Epithelial cell of proximal tubule (primary cell): Measurements from ENCODE around the gene CREB3L2. TPM values are rescaled to one million over a fixed set of nuclear protein-coding genes. Genes with fewer than 3 reads are reported as not detected.

Experiments
- DNase-seq: peaks from one replicate; pipeline ENCODE4 v3.0.0-alpha.2; 2011; ENCODE audit warnings: low read depth
- H3K4me3 ChIP-seq: 2 replicates; pipeline ENCODE4 v1.5.1; 2011; ENCODE audit warnings: low read depth, mild to moderate bottlenecking, low read length
- total RNA-seq: library from RNA; depleted of rRNA; stranded (reverse); fragments of >200 nt; gene quantifications from 2 replicates; pipeline ENCODE4 v1.2.3, GENCODE V29; 2015
- TF ChIP-seq, protein P1 (sequence below): conservative IDR thresholded peaks from 2 replicates; pipeline ENCODE4 v1.5.1; 2012; ENCODE audit warnings: low read depth, mild to moderate bottlenecking, low read length

CREB3L2 gene
- total RNA-seq, 1 donor from 2014 or later, result 18.3 TPM

- no peak overlapping the region for H3K4me3 ChIP-seq
- TF ChIP-seq, protein P1, sequence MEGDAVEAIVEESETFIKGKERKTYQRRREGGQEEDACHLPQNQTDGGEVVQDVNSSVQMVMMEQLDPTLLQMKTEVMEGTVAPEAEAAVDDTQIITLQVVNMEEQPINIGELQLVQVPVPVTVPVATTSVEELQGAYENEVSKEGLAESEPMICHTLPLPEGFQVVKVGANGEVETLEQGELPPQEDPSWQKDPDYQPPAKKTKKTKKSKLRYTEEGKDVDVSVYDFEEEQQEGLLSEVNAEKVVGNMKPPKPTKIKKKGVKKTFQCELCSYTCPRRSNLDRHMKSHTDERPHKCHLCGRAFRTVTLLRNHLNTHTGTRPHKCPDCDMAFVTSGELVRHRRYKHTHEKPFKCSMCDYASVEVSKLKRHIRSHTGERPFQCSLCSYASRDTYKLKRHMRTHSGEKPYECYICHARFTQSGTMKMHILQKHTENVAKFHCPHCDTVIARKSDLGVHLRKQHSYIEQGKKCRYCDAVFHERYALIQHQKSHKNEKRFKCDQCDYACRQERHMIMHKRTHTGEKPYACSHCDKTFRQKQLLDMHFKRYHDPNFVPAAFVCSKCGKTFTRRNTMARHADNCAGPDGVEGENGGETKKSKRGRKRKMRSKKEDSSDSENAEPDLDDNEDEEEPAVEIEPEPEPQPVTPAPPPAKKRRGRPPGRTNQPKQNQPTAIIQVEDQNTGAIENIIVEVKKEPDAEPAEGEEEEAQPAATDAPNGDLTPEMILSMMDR, result peak; percentile 15
Measured at GRCh38 chr7:137994216-137994615, 7.7 kb downstream of the CREB3L2 start.

DNA sequence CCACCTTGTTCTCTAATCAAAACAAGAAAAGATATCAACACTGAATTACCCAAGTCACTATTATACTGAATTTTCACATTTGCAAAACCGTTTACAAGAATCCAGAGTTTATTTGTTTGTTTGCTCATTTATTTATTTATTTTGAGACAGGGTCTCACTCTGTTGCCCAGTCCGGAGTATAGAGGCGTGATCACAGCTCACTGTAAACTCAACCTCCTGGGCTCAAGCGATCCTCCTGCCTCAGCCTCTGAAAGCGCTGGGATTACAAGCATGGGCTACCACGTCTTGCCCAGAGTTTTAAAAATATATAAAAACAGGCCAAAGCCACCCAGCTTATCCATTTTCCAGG lies 8.5 kb downstream of the CREB3L2 start:
- no peak overlapping the region for H3K4me3 ChIP-seq
- TF ChIP-seq, protein P1, result no peak

More at GRCh38 chr7:137994216-137994615, 7.7 kb downstream of the CREB3L2 start:
- DNase-seq, result peak; percentile 62

GRCh38 chr7:137992550-137993394 lies 9.1 kb downstream of the CREB3L2 start:
- TF ChIP-seq, protein P1, result no peak
- no peak for DNase-seq
- no peak overlapping the region for H3K4me3 ChIP-seq

More for the DNA sequence above, 8.5 kb downstream of the CREB3L2 start:
- DNase-seq, result no peak

GRCh38 chr7:137992104-137992549 lies 9.8 kb downstream of the CREB3L2 start:
- TF ChIP-seq, protein P1, result no peak
- no peak for DNase-seq
- no peak overlapping the region for H3K4me3 ChIP-seq

DNA sequence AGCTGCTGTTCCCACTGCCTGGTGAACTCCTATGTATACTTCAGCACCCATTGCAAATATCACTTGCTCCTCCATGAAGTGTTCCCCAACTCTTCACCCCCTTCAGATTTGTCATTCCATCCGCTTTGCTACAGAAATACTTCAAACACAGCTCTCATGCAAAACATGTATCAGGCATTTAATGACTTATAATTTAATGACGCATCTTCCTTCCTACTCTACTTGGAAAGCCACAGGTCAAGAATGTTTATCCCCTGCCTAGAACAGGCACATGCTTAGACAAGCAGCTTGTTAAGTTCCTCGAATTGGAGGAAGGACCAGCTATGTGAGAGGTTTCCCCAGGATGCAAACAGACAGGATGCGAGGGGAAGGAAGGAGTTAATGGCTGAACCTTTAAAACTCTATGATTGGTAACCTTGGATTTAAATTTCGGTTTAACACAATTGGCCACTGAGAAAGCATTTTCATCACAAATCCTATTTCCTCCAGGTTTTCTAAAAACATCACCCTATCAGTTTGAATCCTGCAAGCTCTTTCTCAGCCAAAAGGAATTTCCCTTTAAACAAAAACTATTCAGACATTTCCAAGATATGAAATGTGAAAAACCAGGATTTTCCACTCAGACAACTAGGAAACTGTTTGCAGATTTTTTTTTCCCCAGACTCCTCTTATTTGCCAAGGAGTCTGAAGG lies 11.5 kb downstream of the CREB3L2 start:
- DNase-seq, result no peak
- no peak overlapping the region for H3K4me3 ChIP-seq
- TF ChIP-seq, protein P1, result no peak

GRCh38 chr7:137989590-137989989 lies 12.3 kb downstream of the CREB3L2 start:
- no peak for DNase-seq
- TF ChIP-seq, protein P1, result no peak
- H3K4me3 ChIP-seq, result no peak overlapping the region

DNA sequence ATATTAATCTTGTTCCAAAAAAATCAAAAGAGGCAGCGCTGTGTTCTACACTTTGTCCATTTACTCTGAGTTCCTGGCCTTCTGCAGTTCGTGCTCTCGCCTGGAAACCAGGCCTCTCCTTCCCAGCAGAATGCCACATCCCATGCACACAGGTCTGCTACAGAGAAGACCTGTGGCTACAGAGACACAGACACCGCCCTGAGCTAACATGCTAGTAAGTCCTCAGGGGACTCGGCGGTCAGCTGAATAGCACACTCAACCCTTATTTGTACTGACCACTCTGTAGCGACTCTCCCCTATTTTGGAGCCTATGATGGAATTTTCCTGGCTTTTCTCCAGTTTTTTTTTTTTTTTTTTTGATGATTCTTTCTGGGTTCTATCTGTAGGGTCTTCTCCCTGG lies 12.8 kb downstream of the CREB3L2 start:
- DNase-seq, result no peak
- TF ChIP-seq, protein P1, result no peak
- H3K4me3 ChIP-seq, result no peak overlapping the region
